Body of pancreas (tissue), 4 donors: Measurements from ENCODE around the gene KIAA1671.
A peak's percentile ranks its signal among the peaks of the same experiment; 100 is the strongest.

Source experiments
- POLR2A ChIP-seq, 3 donors: fragments of 450-650 bp; IDR thresholded peaks; one replicate each; pipeline ENCODE4 v1.6.1; 2016; ENCODE audit warnings: antibody characterized with exemption in 3 of 3, mild to moderate bottlenecking in 2 of 3
- TF ChIP-seq, protein P1 (sequence below), 7 experiments: fragments of 450-650 bp in 4 of 7; fragments of 200-600 bp in 3 of 7; sonication (generic) in 3 of 7; IDR thresholded peaks; one replicate each; pipeline ENCODE4 v1.5.1; 2016 to 2019; ENCODE audit warnings: antibody characterized with exemption in 7 of 7

DNA sequence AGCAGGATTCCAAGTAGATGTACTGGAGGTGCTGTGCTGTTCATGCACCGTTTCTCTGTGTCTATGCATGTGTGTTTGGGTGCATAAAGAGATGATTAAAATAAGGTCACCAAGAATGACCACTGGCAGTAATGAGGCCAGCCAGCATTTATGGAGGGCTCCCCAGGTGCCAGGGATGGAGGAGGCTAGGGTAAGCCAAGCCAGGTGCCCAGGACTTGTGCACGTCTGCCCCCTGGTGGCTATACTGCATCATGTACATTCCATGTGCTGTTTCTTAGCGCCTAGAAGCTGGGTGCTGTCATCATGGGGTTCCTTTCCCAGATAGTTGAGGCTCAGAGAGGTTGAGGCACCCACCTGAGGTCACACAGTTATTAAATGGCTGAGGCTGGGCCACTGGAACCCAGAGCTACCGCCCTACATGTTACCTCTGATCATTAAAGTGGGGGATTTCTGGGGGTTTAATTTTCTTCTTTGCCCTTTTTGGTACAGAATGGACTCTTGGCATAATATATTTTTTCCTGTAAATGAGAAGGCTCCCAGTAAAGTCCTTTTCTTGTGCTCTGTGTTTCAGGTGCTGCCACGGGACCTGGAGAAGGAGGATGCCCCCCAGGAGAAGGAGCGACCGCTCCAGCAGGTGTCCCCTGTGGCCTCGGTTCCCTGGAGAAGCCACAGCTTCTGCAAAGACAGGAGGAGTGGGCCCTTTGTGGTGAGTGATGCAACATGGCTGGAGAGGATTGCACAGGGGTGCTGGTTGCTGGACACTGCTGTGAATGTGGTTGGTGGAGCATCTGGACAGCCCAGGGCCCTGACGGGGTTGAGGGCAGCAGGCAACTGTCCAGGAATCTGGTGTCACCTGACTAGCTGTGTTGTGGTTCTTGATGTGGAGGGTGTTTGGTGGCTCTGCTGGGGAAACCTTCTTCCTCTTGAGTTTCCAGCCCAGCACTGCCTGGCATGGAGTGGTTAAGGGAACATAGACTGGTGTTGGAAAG, 96.4 kb downstream of the KIAA1671 start:
- TF ChIP-seq, protein P1, sequence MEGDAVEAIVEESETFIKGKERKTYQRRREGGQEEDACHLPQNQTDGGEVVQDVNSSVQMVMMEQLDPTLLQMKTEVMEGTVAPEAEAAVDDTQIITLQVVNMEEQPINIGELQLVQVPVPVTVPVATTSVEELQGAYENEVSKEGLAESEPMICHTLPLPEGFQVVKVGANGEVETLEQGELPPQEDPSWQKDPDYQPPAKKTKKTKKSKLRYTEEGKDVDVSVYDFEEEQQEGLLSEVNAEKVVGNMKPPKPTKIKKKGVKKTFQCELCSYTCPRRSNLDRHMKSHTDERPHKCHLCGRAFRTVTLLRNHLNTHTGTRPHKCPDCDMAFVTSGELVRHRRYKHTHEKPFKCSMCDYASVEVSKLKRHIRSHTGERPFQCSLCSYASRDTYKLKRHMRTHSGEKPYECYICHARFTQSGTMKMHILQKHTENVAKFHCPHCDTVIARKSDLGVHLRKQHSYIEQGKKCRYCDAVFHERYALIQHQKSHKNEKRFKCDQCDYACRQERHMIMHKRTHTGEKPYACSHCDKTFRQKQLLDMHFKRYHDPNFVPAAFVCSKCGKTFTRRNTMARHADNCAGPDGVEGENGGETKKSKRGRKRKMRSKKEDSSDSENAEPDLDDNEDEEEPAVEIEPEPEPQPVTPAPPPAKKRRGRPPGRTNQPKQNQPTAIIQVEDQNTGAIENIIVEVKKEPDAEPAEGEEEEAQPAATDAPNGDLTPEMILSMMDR (IDR thresholded peaks at IDR 0.05) = peak; percentile 75 to 90 (median 83)
- TF ChIP-seq POLR2A (IDR thresholded peaks at IDR 0.05) = no peak
